H1 (cell line): ENCODE measurements around the gene PCSK9. TPM values are rescaled to one million over a fixed set of nuclear protein-coding genes. Genes with fewer than 3 reads are reported as not detected.

Source experiments
- CTCF ChIA-PET: fragments of 300-600 bp; sonication (Branson Sonifier 250); formaldehyde crosslinking; loops from one replicate; lab custom pipeline; 2021; ENCODE audit not compliant: partially characterized antibody; lab: Charles Lee
- POLR2A ChIA-PET: fragments of 300-600 bp; sonication (Branson Sonifier 250); formaldehyde crosslinking; loops from one replicate; lab custom pipeline; 2021; ENCODE audit warnings: inconsistent platforms; ENCODE audit not compliant: partially characterized antibody; lab: Charles Lee
- DNase-seq, 2 experiments: peaks; one replicate each; pipeline versions ENCODE4 v3.0.0 to v3.0.0-alpha.2; 2010 to 2022; ENCODE audit warnings: low spot score in 2 of 2, low read depth in 1 of 2, mixed read lengths in 1 of 2
- FAIRE-seq: peaks from 2 replicates; lab custom pipeline; 2011; peaks lifted over from hg19 to GRCh38; lab: Jason Lieb, UNC
- H2AFZ ChIP-seq: 2 replicates; pipeline ENCODE4 v1.8.1; 2012; ENCODE audit warnings: low read length, inconsistent platforms
- H2AK5ac ChIP-seq: 2 replicates; pipeline ENCODE4 v1.6.1; 2013; ENCODE audit warnings: low read depth, low read length
- H2BK120ac ChIP-seq: replicated peaks from 2 replicates; pipeline ENCODE3; 2013; ENCODE audit warnings: low read depth, low read length, inconsistent platforms
- H2BK12ac ChIP-seq: 2 replicates; pipeline ENCODE4 v1.6.1; 2013; ENCODE audit warnings: low read depth, low read length
- H2BK15ac ChIP-seq: 2 replicates; pipeline ENCODE4 v1.6.1; 2013; ENCODE audit warnings: low read length
- H2BK20ac ChIP-seq: 2 replicates; pipeline ENCODE4 v1.6.1; 2013; ENCODE audit warnings: low read length
- H2BK5ac ChIP-seq: 2 replicates; pipeline ENCODE4 v1.6.1; 2013; ENCODE audit warnings: low read depth, low read length
- H3K14ac ChIP-seq: 2 replicates; pipeline ENCODE4 v1.6.1; 2013; ENCODE audit warnings: inconsistent platforms; ENCODE audit not compliant: insufficient read length
- H3K18ac ChIP-seq: 2 replicates; pipeline ENCODE4 v1.6.1; 2013; ENCODE audit warnings: low read length; ENCODE audit errors: extremely low read depth
- H3K23ac ChIP-seq: 2 replicates; pipeline ENCODE4 v1.6.1; 2013; ENCODE audit warnings: inconsistent platforms; ENCODE audit not compliant: insufficient read length
- H3K23me2 ChIP-seq: 2 replicates; pipeline ENCODE4 v1.6.1; 2013; ENCODE audit warnings: low read depth, low read length
- H3K27ac ChIP-seq: 2 replicates; pipeline ENCODE4 v1.6.1; 2011; ENCODE audit warnings: low read depth, low read length, inconsistent platforms
- H3K27me3 ChIP-seq, 4 experiments: replicated peaks in 1 of 4; 1 replicate in 1 of 4; 2 replicates in 3 of 4; pipeline versions ENCODE4 v1.6.1 to v1.8.1; 2011 to 2013; ENCODE audit warnings: low read length in 3 of 4, mild to moderate bottlenecking in 3 of 4, inconsistent platforms in 2 of 4, mixed read lengths in 2 of 4, moderate library complexity in 1 of 4; ENCODE audit not compliant: control insufficient read depth in 3 of 4, insufficient read depth in 3 of 4; ENCODE audit errors: extremely low read depth in 1 of 4
- H3K36me3 ChIP-seq, 4 experiments: 2 replicates each; pipeline versions ENCODE4 v1.6.1 to v1.8.1; 2011 to 2013; ENCODE audit warnings: mild to moderate bottlenecking in 4 of 4, low read length in 3 of 4, moderate library complexity in 2 of 4, control low read depth in 1 of 4, inconsistent platforms in 1 of 4; ENCODE audit not compliant: insufficient read depth in 4 of 4, control insufficient read depth in 2 of 4
- H3K4ac ChIP-seq: replicated peaks from 2 replicates; pipeline ENCODE3; 2013; ENCODE audit warnings: low read length, low read depth, mixed read lengths, inconsistent platforms; ENCODE audit not compliant: insufficient read length
- H3K4me1 ChIP-seq, 4 experiments: replicated peaks in 1 of 4; 1 replicate in 1 of 4; 2 replicates in 3 of 4; pipeline versions ENCODE4 v1.6.1 to v1.8.1; 2011 to 2013; ENCODE audit warnings: low read length in 3 of 4, inconsistent platforms in 2 of 4, mixed read lengths in 1 of 4; ENCODE audit not compliant: insufficient read depth in 4 of 4, control insufficient read depth in 3 of 4
- H3K4me2 ChIP-seq, 2 experiments: 2 replicates each; pipeline versions ENCODE4 v1.6.1 to v1.8.1; 2011 to 2013; ENCODE audit warnings: low read depth in 2 of 2, low read length in 2 of 2, control low read depth in 1 of 2, inconsistent platforms in 1 of 2, mild to moderate bottlenecking in 1 of 2; ENCODE audit not compliant: insufficient read depth in 1 of 2
- H3K4me3 ChIP-seq, 4 experiments: fragments of 200-600, 300-600 bp in 1 of 4; sonication (generic), shearing (Covaris generic), sonication (Bioruptor Twin) in 1 of 4; 2 replicates each; pipeline versions ENCODE4 v1.5.1 to v1.8.1; 2011 to 2016; ENCODE audit warnings: low read length in 4 of 4, low read depth in 3 of 4, control low read depth in 2 of 4, inconsistent platforms in 2 of 4, mild to moderate bottlenecking in 2 of 4, mixed read lengths in 1 of 4, moderate library complexity in 1 of 4; ENCODE audit not compliant: insufficient read depth in 2 of 4; ENCODE audit errors: extremely low read depth in 1 of 4
- H3K56ac ChIP-seq: replicated peaks from 2 replicates; pipeline ENCODE3; 2013; ENCODE audit warnings: low read depth, mild to moderate bottlenecking, mixed read lengths, low read length, inconsistent platforms; ENCODE audit not compliant: insufficient read length
- H3K79me1 ChIP-seq: 2 replicates; pipeline ENCODE4 v1.6.1; 2013; ENCODE audit warnings: low read depth, low read length, control low read depth
- H3K79me2 ChIP-seq, 2 experiments: 2 replicates each; pipeline versions ENCODE4 v1.6.1 to v1.8.1; 2012 to 2013; ENCODE audit warnings: low read length in 2 of 2, mild to moderate bottlenecking in 2 of 2, inconsistent platforms in 1 of 2; ENCODE audit not compliant: insufficient read depth in 2 of 2, control insufficient read depth in 1 of 2
- H3K9ac ChIP-seq, 4 experiments: replicated peaks in 1 of 4; 1 replicate in 1 of 4; 2 replicates in 3 of 4; pipeline versions ENCODE4 v1.6.1 to v1.8.1; 2011 to 2013; ENCODE audit warnings: low read depth in 3 of 4, low read length in 3 of 4, control low read depth in 2 of 4, mild to moderate bottlenecking in 2 of 4, moderate library complexity in 2 of 4, inconsistent platforms in 1 of 4; ENCODE audit errors: extremely low read depth in 1 of 4
- H3K9me3 ChIP-seq, 2 experiments: 2 replicates each; pipeline versions ENCODE4 v1.6.1 to v1.8.1; 2012 to 2013; ENCODE audit warnings: mild to moderate bottlenecking in 2 of 2, moderate library complexity in 2 of 2, control low read depth in 1 of 2, inconsistent platforms in 1 of 2, low read depth in 1 of 2, low read length in 1 of 2, mixed read lengths in 1 of 2; ENCODE audit not compliant: insufficient read depth in 2 of 2
- H4K20me1 ChIP-seq, 2 experiments: replicated peaks in 1 of 2; 2 replicates each; pipeline versions ENCODE3 to v1.8.1; 2011 to 2013; ENCODE audit warnings: inconsistent platforms in 2 of 2, low read length in 2 of 2, mild to moderate bottlenecking in 1 of 2; ENCODE audit not compliant: insufficient read depth in 2 of 2, control insufficient read depth in 1 of 2
- H4K5ac ChIP-seq: 2 replicates; pipeline ENCODE4 v1.6.1; 2013; ENCODE audit warnings: low read length, low read depth, mixed read lengths, inconsistent platforms; ENCODE audit not compliant: insufficient read length
- H4K8ac ChIP-seq: 2 replicates; pipeline ENCODE4 v1.8.0; 2013; ENCODE audit warnings: mild to moderate bottlenecking, moderate library complexity, low read length, inconsistent platforms; ENCODE audit not compliant: insufficient read depth; ENCODE audit errors: extremely low read depth
- H4K91ac ChIP-seq: replicated peaks from 2 replicates; pipeline ENCODE3; 2013; ENCODE audit warnings: low read length, mixed read lengths, inconsistent platforms; ENCODE audit not compliant: insufficient read length
- CTCF ChIP-seq, 3 experiments: IDR thresholded peaks; 1 replicate in 2 of 3; 2 replicates in 1 of 3; pipeline versions ENCODE4 v1.5.1 to v1.6.1; 2011; ENCODE audit warnings: low read length in 3 of 3, mild to moderate bottlenecking in 3 of 3, inconsistent platforms in 2 of 3, low read depth in 1 of 3, moderate library complexity in 1 of 3; ENCODE audit not compliant: insufficient read depth in 1 of 3; ENCODE audit errors: control extremely low read depth in 1 of 3
- E2F6 ChIP-seq: IDR thresholded peaks from 2 replicates; pipeline ENCODE4 v1.6.1; 2012; ENCODE audit warnings: inconsistent platforms
- KDM4A ChIP-seq: IDR thresholded peaks from one replicate; pipeline ENCODE4 v1.7.1; 2012; ENCODE audit warnings: low read depth, mild to moderate bottlenecking, moderate library complexity, low read length, inconsistent platforms; ENCODE audit not compliant: severe bottlenecking
- KDM5A ChIP-seq: fragments of 200-600 bp; IDR thresholded peaks from 2 replicates; pipeline ENCODE4 v1.7.1; 2012; ENCODE audit warnings: mild to moderate bottlenecking, low read length, inconsistent platforms, mixed read lengths
- MAFK ChIP-seq: IDR thresholded peaks from 2 replicates; pipeline ENCODE4 v1.6.1; 2012; ENCODE audit warnings: low read depth, mild to moderate bottlenecking, improper control_type of control experiment, low read length
- MAX ChIP-seq: IDR thresholded peaks from 2 replicates; pipeline ENCODE4 v1.6.1; 2012; ENCODE audit warnings: inconsistent platforms
- TCF12 ChIP-seq: IDR thresholded peaks from 2 replicates; pipeline ENCODE4 v1.6.1; 2011; ENCODE audit warnings: low read depth, mild to moderate bottlenecking, low read length
- YY1 ChIP-seq: IDR thresholded peaks from 2 replicates; pipeline ENCODE4 v1.6.1; 2011; ENCODE audit warnings: low read depth, mild to moderate bottlenecking, low read length
- WGBS, 2 experiments: shearing (Covaris generic) in 1 of 2; methylation state at CpG; one replicate each; pipeline versions ENCODE4 v1.1.6 to v1.1.7; 2013 to 2015; ENCODE audit warnings: low lambda C conversion rate in 2 of 2, mixed read lengths in 2 of 2, inconsistent platforms in 1 of 2, low coverage in 1 of 2, missing lambda C conversion rate in 1 of 2; ENCODE audit not compliant: insufficient replicate concordance in 2 of 2, insufficient coverage in 1 of 2, insufficient read length in 1 of 2; ENCODE audit errors: extremely low coverage in 1 of 2, missing lambda C conversion rate in 1 of 2; 5-methylcytosine and 5-hydroxymethylcytosine counted together
- polyA plus RNA-seq, 7 experiments: library from polyadenylated mRNA; depleted of rRNA in 3 of 7; stranded (reverse) in 5 of 7; unstranded in 2 of 7; fragments of >200 nt in 5 of 7; fragments of 200-250 nt in 2 of 7; gene quantifications; 1 replicate in 5 of 7; 2 replicates in 1 of 7; 4 replicates in 1 of 7; pipeline versions ENCODE4 v1.2.1 to v1.2.3, GENCODE V29; 2011 to 2013; ENCODE audit warnings: missing spikeins in 2 of 7, mixed read lengths in 2 of 7
- total RNA-seq: library from RNA; stranded (reverse); fragmentation: NEBNext Ultra II Directional; extraction: Animal tissue kit (Norgen Biotek cat#: 25700); gene quantifications from 2 replicates; pipeline ENCODE4 v1.2.1, GENCODE V29; 2021

Gene PCSK9
- total and polyA plus RNA-seq, 2 of the 8 experiments (the other 6 are each of a cell fraction or from before 2014, with no cell fraction given): 22.3 to 32.3 TPM

GRCh38 chr1:54996359-54996868, 42.9 kb upstream of the PCSK9 start:
- FAIRE-seq (no peak), DNase-seq (peak; percentile 61 to 96)
- H3K4me2 ChIP-seq: peak overlapping the region; percentile 55 to 80
- H3K9me3 ChIP-seq: no peaks in the 10 kb centered on the region
- H2AFZ ChIP-seq: no peak overlapping the region
- no peaks in the 10 kb centered on the region for H4K20me1 ChIP-seq
- CTCF ChIA-PET: interaction anchor here (0.5 to 11.0 kb wide), 27 partner anchors 8 to 196 kb away, joined by 3 to 511 read pairs (median 8); partner anchors contain the start of genes DHCR24 and TMEM61
- 0 out of 2 replicates have a peak overlapping the region, but pooled peaks have one; percentile 66 for H2BK5ac ChIP-seq
- H3K27ac ChIP-seq: no peak overlapping the region
- no peak overlapping the region for H3K14ac ChIP-seq
- H3K23me2 ChIP-seq: peaks cover 4% of the 10 kb centered on the region; the same call in 1 of the 2 replicates
- H3K4me1 ChIP-seq: peaks cover 16 to 30% (median 23%) of the 10 kb centered on the region in 4 experiments
- no peak overlapping the region for H3K4ac ChIP-seq
- peak overlapping the region; percentile 12 to 65 (median 50); a peak in 7 of 8 replicates for H3K4me3 ChIP-seq
- H2AK5ac ChIP-seq: 0 out of 2 replicates have a peak overlapping the region, but pooled peaks have one; percentile 67
- H3K56ac ChIP-seq: no peak overlapping the region
- H2BK20ac ChIP-seq: no peak overlapping the region
- H3K79me1 ChIP-seq: no peaks in the 10 kb centered on the region
- H3K36me3 ChIP-seq: no peaks in the 10 kb centered on the region
- peaks cover 4 to 45% (median 38%) of the 10 kb centered on the region in 4 experiments for H3K27me3 ChIP-seq
- 4% methylated on average over 17 of the region's 23 CpGs; no CpG with 5 or more reads in 1 of the 2 experiments for WGBS, 2 experiments
- no peak overlapping the region for H4K5ac ChIP-seq
- H2BK12ac ChIP-seq: no peak overlapping the region; the same call in 1 of the 2 replicates
- no peaks in the 10 kb centered on the region for H3K79me2 ChIP-seq
- no peak overlapping the region for H2BK15ac ChIP-seq
- no peak overlapping the region for H2BK120ac ChIP-seq
- POLR2A ChIA-PET: interaction anchor here (1.4 to 2.7 kb wide), 4 partner anchors 25 to 108 kb away, joined by 4 to 13 read pairs (median 8); no protein-coding TSS in a partner anchor
- H3K9ac ChIP-seq: no peak overlapping the region
- no peak overlapping the region for H4K8ac ChIP-seq
- H3K18ac ChIP-seq: no peak overlapping the region; the same call in 1 of the 2 replicates
- H4K91ac ChIP-seq: no peak overlapping the region
- H3K23ac ChIP-seq: no peak overlapping the region
- TF ChIP-seq E2F6 (peak; percentile 88), KDM5A (peak; percentile 31; the same call in 1 of the 2 replicates), MAFK (no peak), KDM4A (no peak), CTCF (IDR thresholded peaks at IDR 0.05; ENCODE audit: control extremely low read depth in 1 of 3, insufficient read depth in 1 of 3, low read depth in 1 of 3, low read length in 3 of 3) (peak; percentile 78 to 95 (median 82)), MAX (peak; percentile 84), TCF12 (0 out of 2 replicates have a peak, but pooled peaks have one; percentile 11), YY1 (0 out of 2 replicates have a peak, but pooled peaks have one; percentile 8)
